ENCODE data around the gene CFB. TPM values are rescaled to one million over a fixed set of nuclear protein-coding genes. Genes with fewer than 3 reads are reported as not detected.

The CFB gene
- polyA plus RNA-seq, 3 donors: 0.37 to 2.2 TPM; not detected in 1

- H3K9me3 Mint-ChIP-seq: no peaks in the 10 kb centered on the region
- H3K4me1 Mint-ChIP-seq: peaks cover 35% of the 10 kb centered on the region
- no peak for TF ChIP-seq CTCF (IDR thresholded peaks at IDR 0.05)
- Histone ChIP-seq H3K27ac (ENCODE audit: low read depth in 1 of 2, low read length in 2 of 2) (peak overlapping the region; percentile 2 to 61), H3K4me3 (replicated peaks in 1 of 3; ENCODE audit: low read depth in 2 of 3, low read length in 3 of 3) (peak overlapping the region; percentile 73 to 97 (median 73)), H3K27me3 (ENCODE audit: control insufficient read depth in 2 of 2, insufficient read depth in 2 of 2, low read length in 2 of 2) (no peaks in the 10 kb centered on the region), H3K9ac (ENCODE audit: insufficient read depth, low read length, poor library complexity, severe bottlenecking) (peak overlapping the region; percentile 73), H3K4me2 (replicated peaks; ENCODE audit: extremely low read depth, low read length, poor library complexity, severe bottlenecking) (peak overlapping the region; percentile 82), H3K9me3 (replicated peaks in 1 of 2; ENCODE audit: control insufficient read depth in 1 of 2, insufficient read depth in 1 of 2, low read length in 2 of 2) (no peaks in the 10 kb centered on the region), H3K36me3 (replicated peaks in 1 of 2; ENCODE audit: control insufficient read depth in 1 of 2, insufficient read depth in 2 of 2, low read length in 2 of 2) (peaks cover 18 to 30% of the 10 kb centered on the region in 2 donors), H3K4me1 (ENCODE audit: control insufficient read depth in 1 of 2, insufficient read depth in 2 of 2, low read length in 2 of 2) (peaks cover 34 to 50% of the 10 kb centered on the region in 2 donors), H2AFZ (ENCODE audit: insufficient read depth, low read depth, low read length, poor library complexity, severe bottlenecking) (peak overlapping the region; percentile 96), H3K79me2 (ENCODE audit: insufficient read depth, low read length) (peaks cover 17% of the 10 kb centered on the region), H4K20me1 (ENCODE audit: insufficient read depth, low read length) (no peaks in the 10 kb centered on the region)
- H3K4me3 Mint-ChIP-seq: peak overlapping the region; percentile 72
- DNase-seq: no peak
- H3K27me3 Mint-ChIP-seq (ENCODE audit: low read depth in 3 of 3): no peaks in the 10 kb centered on the region
- H3K36me3 Mint-ChIP-seq: peaks cover 18 to 28% of the 10 kb centered on the region in 2 donors
- WGBS (ENCODE audit: insufficient coverage): 1% methylated on average over 21 of the region's 62 CpGs
- H3K27ac Mint-ChIP-seq: peak overlapping the region in 4 of 7 donors; percentile 13 to 85 (median 67)
- intact Hi-C loops (cut with micrococcal nuclease): loop anchor here (5.0 kb wide), 3 partner anchors 35 to 60 kb away; partner anchors contain the start of genes NELFE (in 1 of the 2), NEU1 (in 1 of the 2) and SKIC2 (in 1 of the 2)
Measured at GRCh38 chr6:31896856-31897611, 48.9 kb upstream of the CFB start.

GRCh38 chr6:31897612-31898382 lies 48.1 kb upstream of the CFB start, which contains the start of gene EHMT2:
TSS of gene EHMT2 (minus strand) at chr6:31897698. CDS start at chr6:31897677, 21 bp downstream.
- no peak for TF ChIP-seq CTCF (IDR thresholded peaks at IDR 0.05)
- H3K4me2 ChIP-seq (replicated peaks; ENCODE audit: extremely low read depth, low read length, poor library complexity, severe bottlenecking): peak within 1 kb of the TSS; percentile 82
- H3K9me3 ChIP-seq (replicated peaks in 1 of 2; ENCODE audit: control insufficient read depth in 1 of 2, insufficient read depth in 1 of 2, low read length in 2 of 2): no peaks in the 10 kb centered on the region
- peak; percentile 66 to 76 (median 71) for DNase-seq
- no peaks in the 10 kb centered on the region for H3K27me3 ChIP-seq (ENCODE audit: control insufficient read depth in 2 of 2, insufficient read depth in 2 of 2, low read length in 2 of 2)
- H3K27ac Mint-ChIP-seq: peak within 1 kb of the TSS; percentile 85 to 95 (median 91)
- H3K4me1 Mint-ChIP-seq: peaks cover 41% of the 10 kb centered on the region
- peak within 1 kb of the TSS; percentile 45 to 71 for H3K27ac ChIP-seq (ENCODE audit: low read depth in 1 of 2, low read length in 2 of 2)
- H3K79me2 ChIP-seq (ENCODE audit: insufficient read depth, low read length): peaks cover 17% of the 10 kb centered on the region
- H3K4me3 Mint-ChIP-seq: peak within 1 kb of the TSS; percentile 94 to 97
- peaks cover 40 to 57% of the 10 kb centered on the region in 2 donors for H3K4me1 ChIP-seq (ENCODE audit: control insufficient read depth in 1 of 2, insufficient read depth in 2 of 2, low read length in 2 of 2)
- WGBS (ENCODE audit: insufficient coverage): 0% methylated on average over 39 of the region's 49 CpGs
- no peaks in the 10 kb centered on the region for H4K20me1 ChIP-seq (ENCODE audit: insufficient read depth, low read length)
- no peaks in the 10 kb centered on the region for H3K9me3 Mint-ChIP-seq
- H3K9ac ChIP-seq (ENCODE audit: insufficient read depth, low read length, poor library complexity, severe bottlenecking): peak within 1 kb of the TSS; percentile 73
- H3K36me3 ChIP-seq (replicated peaks in 1 of 2; ENCODE audit: control insufficient read depth in 1 of 2, insufficient read depth in 2 of 2, low read length in 2 of 2): peaks cover 11 to 22% of the 10 kb centered on the region in 2 donors
- H3K27me3 Mint-ChIP-seq (ENCODE audit: low read depth in 3 of 3): peaks cover 2 to 4% (median 3%) of the 10 kb centered on the region in 3 donors
- peak within 1 kb of the TSS; percentile 73 to 97 (median 73) for H3K4me3 ChIP-seq (replicated peaks in 1 of 3; ENCODE audit: low read depth in 2 of 3, low read length in 3 of 3)
- peaks cover 11 to 20% of the 10 kb centered on the region in 2 donors for H3K36me3 Mint-ChIP-seq
- intact Hi-C loops (cut with micrococcal nuclease): loop anchor here (5.0 kb wide), 3 partner anchors 35 to 60 kb away; partner anchors contain the start of genes NELFE (in 1 of the 2), NEU1 (in 1 of the 2) and SKIC2 (in 1 of the 2)
- H2AFZ ChIP-seq (ENCODE audit: insufficient read depth, low read depth, low read length, poor library complexity, severe bottlenecking): peak within 1 kb of the TSS; percentile 96
